GM23338 (cell line): ENCODE measurements around the gene CD2AP. TPM values are rescaled to one million over a fixed set of nuclear protein-coding genes. Genes with fewer than 3 reads are reported as not detected.

Experiments used
- ATAC-seq: fragments of 200-7000 bp; cut with Tn5 transposase; 3 replicates; pipeline ENCODE4 v1.9.1; 2020
- DNase-seq: peaks from one replicate; pipeline ENCODE4 v3.0.0-alpha.2; 2015; ENCODE audit warnings: low spot score
- H2AFZ ChIP-seq: fragments of 200-600 bp; sonication (generic); 2 replicates; pipeline ENCODE4 v1.8.0; 2016; ENCODE audit warnings: antibody characterized with exemption, mild to moderate bottlenecking, moderate library complexity
- H3F3A ChIP-seq: fragments of 200-600 bp; sonication (generic); replicated peaks from 2 replicates; pipeline ENCODE4 v1.8.0; 2017; ENCODE audit warnings: antibody characterized with exemption, mixed run types, low read depth
- H3K27ac ChIP-seq: fragments of 200-600 bp; sonication (generic); 2 replicates; pipeline ENCODE4 v1.6.1; 2016; ENCODE audit warnings: low read depth
- H3K27me3 ChIP-seq: fragments of 200-600 bp; sonication (generic); 2 replicates; pipeline ENCODE4 v1.8.0; 2016; ENCODE audit warnings: mild to moderate bottlenecking, mixed run types, moderate library complexity; ENCODE audit not compliant: insufficient read depth
- H3K36me3 ChIP-seq: fragments of 200-600 bp; sonication (generic); 2 replicates; pipeline ENCODE4 v1.8.0; 2016; ENCODE audit warnings: mild to moderate bottlenecking; ENCODE audit not compliant: insufficient read depth
- H3K4me1 ChIP-seq: fragments of 200-600 bp; sonication (generic); 2 replicates; pipeline ENCODE4 v1.8.0; 2016; ENCODE audit warnings: mild to moderate bottlenecking, moderate library complexity; ENCODE audit not compliant: insufficient read depth
- H3K4me2 ChIP-seq: fragments of 200-600 bp; sonication (generic); 2 replicates; pipeline ENCODE4 v1.7.1; 2017; ENCODE audit warnings: mixed run types
- H3K4me3 ChIP-seq: fragments of 200-600 bp; sonication (generic); 2 replicates; pipeline ENCODE4 v1.6.1; 2016; ENCODE audit warnings: mixed run types
- H3K79me2 ChIP-seq: fragments of 200-600 bp; sonication (generic); replicated peaks from 2 replicates; pipeline ENCODE4 v1.8.0; 2017; ENCODE audit warnings: mild to moderate bottlenecking; ENCODE audit not compliant: insufficient read depth
- H3K9me2 ChIP-seq: fragments of 200-600 bp; sonication (generic); 2 replicates; pipeline ENCODE4 v1.8.0; 2017; ENCODE audit not compliant: insufficient read depth
- H4K20me1 ChIP-seq: fragments of 200-600 bp; sonication (generic); replicated peaks from 2 replicates; pipeline ENCODE4 v1.8.0; 2017; ENCODE audit warnings: mild to moderate bottlenecking; ENCODE audit not compliant: insufficient read depth
- H3K27ac Mint-ChIP-seq: 2 replicates; pipeline ENCODE4 v1.8.0; 2020; ENCODE audit warnings: inconsistent platforms, mild to moderate bottlenecking, moderate library complexity, mixed read lengths
- H3K27me3 Mint-ChIP-seq: 3 replicates; pipeline ENCODE4 v1.8.0; 2022; ENCODE audit warnings: low read depth, mild to moderate bottlenecking, moderate library complexity, mixed read lengths, inconsistent platforms; ENCODE audit not compliant: insufficient read depth, poor library complexity
- H3K36me3 Mint-ChIP-seq: 3 replicates; pipeline ENCODE4 v1.8.0; 2021; ENCODE audit warnings: low read depth, mild to moderate bottlenecking, inconsistent platforms, moderate library complexity, mixed read lengths
- H3K4me1 Mint-ChIP-seq: 3 replicates; pipeline ENCODE4 v1.8.0; 2020; ENCODE audit warnings: mild to moderate bottlenecking, inconsistent platforms, mixed read lengths
- H3K4me3 Mint-ChIP-seq: 3 replicates; pipeline ENCODE4 v1.8.0; 2021; ENCODE audit warnings: moderate library complexity, mild to moderate bottlenecking, inconsistent platforms, mixed read lengths
- H3K9me3 Mint-ChIP-seq: 3 replicates; pipeline ENCODE4 v1.8.0; 2020; ENCODE audit warnings: moderate library complexity, mild to moderate bottlenecking, inconsistent platforms, mixed read lengths
- CREB1 ChIP-seq: fragments of 250-450 bp; sonication (Bioruptor Pico); IDR thresholded peaks from 2 replicates; pipeline ENCODE4 v1.5.0; 2020; ENCODE audit warnings: low read depth, mild to moderate bottlenecking, moderate library complexity
- CTCF ChIP-seq, 2 experiments: fragments of 200-600 bp in 1 of 2; sonication (generic) in 1 of 2; conservative IDR thresholded peaks; 2 replicates each; pipeline versions ENCODE4 v1.5.1 to v1.6.1; 2016 to 2017; ENCODE audit warnings: antibody characterized with exemption in 2 of 2, low read depth in 2 of 2, mild to moderate bottlenecking in 2 of 2, moderate library complexity in 1 of 2
- ETS1 ChIP-seq: IDR thresholded peaks from 2 replicates; pipeline ENCODE4 v1.6.1; 2016; ENCODE audit warnings: antibody characterized with exemption
- EZH2 ChIP-seq: fragments of 200-600 bp; sonication (generic); IDR thresholded peaks from one replicate; pipeline ENCODE4 v1.8.0; 2017; ENCODE audit warnings: antibody characterized with exemption, mild to moderate bottlenecking, low read depth; ENCODE audit not compliant: unreplicated experiment
- EZH2phosphoT487 ChIP-seq: fragments of 200-600 bp; sonication (generic); IDR thresholded peaks from one replicate; pipeline ENCODE4 v1.8.1; 2018; ENCODE audit warnings: antibody characterized with exemption; ENCODE audit not compliant: unreplicated experiment
- JUNB ChIP-seq: IDR thresholded peaks from one replicate; pipeline ENCODE4 v1.6.1; 2016; ENCODE audit warnings: antibody characterized with exemption; ENCODE audit not compliant: unreplicated experiment
- NANOG ChIP-seq: IDR thresholded peaks from 2 replicates; pipeline ENCODE4 v1.6.1; 2016; ENCODE audit warnings: antibody characterized with exemption, borderline replicate concordance
- POLR2AphosphoS5 ChIP-seq: IDR thresholded peaks from 2 replicates; pipeline ENCODE4 v1.6.1; 2016; ENCODE audit warnings: antibody characterized with exemption, low read depth
- REST ChIP-seq: IDR thresholded peaks from one replicate; pipeline ENCODE4 v1.6.1; 2018; ENCODE audit warnings: antibody characterized with exemption; ENCODE audit not compliant: unreplicated experiment
- STAT1 ChIP-seq: IDR thresholded peaks from one replicate; pipeline ENCODE4 v1.6.1; 2016; ENCODE audit warnings: antibody characterized with exemption; ENCODE audit not compliant: unreplicated experiment
- ZNF114 ChIP-seq: fragments of 250-450 bp; sonication (Bioruptor Pico); IDR thresholded peaks from 2 replicates; pipeline ENCODE4 v1.5.0; 2020; ENCODE audit warnings: mild to moderate bottlenecking, moderate library complexity
- ZNF331 ChIP-seq: fragments of 250-450 bp; sonication (Bioruptor Pico); IDR thresholded peaks from 2 replicates; pipeline ENCODE4 v1.5.0; 2020; ENCODE audit warnings: low read depth, mild to moderate bottlenecking, moderate library complexity
- ZNF462 ChIP-seq: fragments of 250-450 bp; sonication (Bioruptor Pico); IDR thresholded peaks from 2 replicates; pipeline ENCODE4 v1.5.0; 2020; ENCODE audit warnings: mild to moderate bottlenecking, moderate library complexity
- polyA plus RNA-seq: library from polyadenylated mRNA; unstranded; fragments of >200 nt; fragmentation: Nextera tagmentation; extraction: Ambion mirVana; gene quantifications from 2 replicates; pipeline ENCODE4 v1.2.1, GENCODE V29; 2016
- total RNA-seq: library from RNA; depleted of rRNA; stranded (reverse); fragments of >200 nt; shearing (Covaris generic); gene quantifications from 2 replicates; pipeline ENCODE4 v1.2.3, GENCODE V29; 2014

CD2AP gene
- total and polyA plus RNA-seq, 2 experiments from 2014 or later: 38.0 to 93.2 TPM

- Mint-ChIP-seq H3K27me3 (no peaks in the 10 kb centered on the region), H3K9me3 (no peaks in the 10 kb centered on the region), H3K4me1 (peaks cover 9% of the 10 kb centered on the region; the same call in 2 of the 3 replicates), H3K36me3 (peaks cover 27% of the 10 kb centered on the region; the same call in 2 of the 3 replicates), H3K27ac (peak overlapping the region; percentile 61; the same call in 1 of the 2 replicates), H3K4me3 (no peak overlapping the region)
- TF ChIP-seq JUNB (no peak), EZH2 (no peak), STAT1 (no peak), ZNF462 (CRISPR knock-in tag) (no peak), ETS1 (no peak), NANOG (no peak), ZNF114 (CRISPR knock-in tag) (no peak), CTCF (conservative IDR thresholded peaks at IDR 0.05; ENCODE audit: low read depth in 2 of 2) (no peak), POLR2AphosphoS5 (no peak), EZH2phosphoT487 (no peak), ZNF331 (no peak), CREB1 (CRISPR knock-in tag) (no peak), REST (no peak)
- peaks cover 15% of the 10 kb centered on the region; the same call in 1 of the 2 replicates for H3K36me3 ChIP-seq
- H4K20me1 ChIP-seq: peaks cover 14% of the 10 kb centered on the region
- H3K9me2 ChIP-seq: no peaks in the 10 kb centered on the region
- no peak overlapping the region for H3K4me3 ChIP-seq
- no peak overlapping the region for H3K4me2 ChIP-seq
- no peaks in the 10 kb centered on the region for H3K27me3 ChIP-seq
- peaks cover 98% of the 10 kb centered on the region for H3K79me2 ChIP-seq
- no peak for DNase-seq
- no peak overlapping the region for H2AFZ ChIP-seq
- no peak for ATAC-seq
- H3K4me1 ChIP-seq: peaks cover 10% of the 10 kb centered on the region
- no peaks in the 10 kb centered on the region for H3F3A ChIP-seq
- H3K27ac ChIP-seq: no peak overlapping the region
Observed at GRCh38 chr6:47532981-47533585, 55.5 kb downstream of the CD2AP start.
